Mesendoderm (in vitro differentiated cells): ENCODE measurements around the gene HMGN4.

Source experiments
- DNase-seq: peaks from one replicate; pipeline ENCODE4 v3.0.0; 2013
- H2AK5ac ChIP-seq: 2 replicates; pipeline ENCODE4 v1.6.1; 2013; ENCODE audit warnings: low read length, inconsistent platforms
- H2BK120ac ChIP-seq: 2 replicates; pipeline ENCODE4 v1.6.1; 2013; ENCODE audit warnings: low read depth, mild to moderate bottlenecking, low read length, moderate library complexity, mixed read lengths
- H2BK15ac ChIP-seq: replicated peaks from 2 replicates; pipeline ENCODE4 v1.6.1; 2013; ENCODE audit warnings: low read depth, mild to moderate bottlenecking, moderate library complexity
- H2BK5ac ChIP-seq: 2 replicates; pipeline ENCODE4 v1.6.1; 2013; ENCODE audit warnings: low read length, inconsistent platforms
- H3K18ac ChIP-seq: 2 replicates; pipeline ENCODE4 v1.6.1; 2013; ENCODE audit warnings: mild to moderate bottlenecking, low read length, mixed read lengths
- H3K23ac ChIP-seq: one replicate; pipeline ENCODE4 v1.6.1; 2013; ENCODE audit warnings: low read length
- H3K27ac ChIP-seq: 2 replicates; pipeline ENCODE4 v1.5.1; 2013; ENCODE audit warnings: low read depth, mild to moderate bottlenecking, inconsistent platforms, low read length, moderate library complexity
- H3K27me3 ChIP-seq: 2 replicates; pipeline ENCODE4 v1.6.1; 2013; ENCODE audit warnings: low read length, control low read depth, mild to moderate bottlenecking, inconsistent platforms; ENCODE audit not compliant: insufficient read depth, poor library complexity
- H3K36me3 ChIP-seq: 2 replicates; pipeline ENCODE4 v1.6.1; 2013; ENCODE audit warnings: low read length, inconsistent platforms; ENCODE audit not compliant: control insufficient read depth, insufficient read depth
- H3K4ac ChIP-seq: one replicate; pipeline ENCODE4 v1.6.1; 2013; ENCODE audit warnings: low read depth, mild to moderate bottlenecking, low read length, moderate library complexity
- H3K4me1 ChIP-seq: 2 replicates; pipeline ENCODE4 v1.6.1; 2013; ENCODE audit warnings: low read depth, low read length, inconsistent platforms; ENCODE audit not compliant: control insufficient read depth
- H3K4me2 ChIP-seq: 2 replicates; pipeline ENCODE4 v1.6.1; 2013; ENCODE audit warnings: low read length
- H3K4me3 ChIP-seq: 2 replicates; pipeline ENCODE4 v1.5.1; 2013; ENCODE audit warnings: mild to moderate bottlenecking, low read length
- H3K56ac ChIP-seq: one replicate; pipeline ENCODE4 v1.6.1; 2013; ENCODE audit warnings: low read length
- H3K79me1 ChIP-seq: 2 replicates; pipeline ENCODE4 v1.6.1; 2013; ENCODE audit warnings: low read length, inconsistent platforms
- H3K79me2 ChIP-seq: 2 replicates; pipeline ENCODE4 v1.6.1; 2013; ENCODE audit warnings: mild to moderate bottlenecking, low read length; ENCODE audit not compliant: control insufficient read depth, insufficient read depth
- H3K9ac ChIP-seq: 2 replicates; pipeline ENCODE4 v1.6.1; 2013; ENCODE audit warnings: low read length, inconsistent platforms
- H4K5ac ChIP-seq: one replicate; pipeline ENCODE4 v1.6.1; 2013; ENCODE audit warnings: low read length
- H4K8ac ChIP-seq: one replicate; pipeline ENCODE4 v1.6.1; 2013; ENCODE audit warnings: low read depth, mild to moderate bottlenecking, control low read depth, low read length, moderate library complexity
- WGBS: extraction: QIAGEN DNeasy Blood & Tissue Kit; methylation state at CpG from one replicate; pipeline ENCODE4 v1.1.7; 2013; ENCODE audit warnings: low lambda C conversion rate, missing lambda C conversion rate; ENCODE audit not compliant: insufficient coverage; ENCODE audit errors: extremely low coverage; 5-methylcytosine and 5-hydroxymethylcytosine counted together

Gene HMGN4

DNA sequence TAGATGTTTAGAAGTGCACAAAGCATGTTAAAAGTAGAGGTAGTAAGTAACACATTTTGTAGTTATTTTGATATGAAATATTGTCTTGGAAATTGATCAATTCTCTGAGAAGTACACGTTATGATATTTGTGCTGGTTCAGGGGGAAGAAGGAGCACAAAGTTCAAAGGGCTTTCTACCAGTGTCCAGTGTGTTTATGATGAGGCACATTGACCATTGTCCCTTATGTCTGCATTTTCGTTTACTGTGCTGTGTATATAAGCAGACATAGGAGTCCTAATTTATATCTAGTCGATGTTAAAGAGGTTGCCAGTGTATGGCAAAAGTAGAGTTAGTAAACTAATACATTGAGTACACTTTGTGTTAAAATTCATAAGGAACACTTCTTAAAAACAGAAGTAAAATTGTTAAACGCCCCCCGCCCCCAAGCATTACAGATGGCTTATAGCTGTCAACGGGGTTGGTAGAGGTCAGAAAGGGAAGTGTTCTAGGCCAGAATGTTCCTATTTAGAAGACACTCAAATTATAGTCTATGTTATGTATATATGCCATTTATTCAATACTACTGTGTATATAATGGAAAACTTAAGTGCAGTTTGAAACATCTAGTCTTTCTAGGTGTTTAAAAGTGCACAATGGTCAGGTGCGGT is 13.3 kb upstream of the HMGN4 start:
- no peak overlapping the region for H2BK5ac ChIP-seq
- no peak overlapping the region for H3K4ac ChIP-seq
- H3K23ac ChIP-seq, result no peak overlapping the region
- H4K8ac ChIP-seq, result no peak overlapping the region
- H3K79me1 ChIP-seq, result no peaks in the 10 kb centered on the region
- H3K4me3 ChIP-seq, result no peak overlapping the region
- H4K5ac ChIP-seq, result no peak overlapping the region
- H3K36me3 ChIP-seq, result no peaks in the 10 kb centered on the region
- no peaks in the 10 kb centered on the region for H3K4me1 ChIP-seq
- no peak overlapping the region for H2BK120ac ChIP-seq
- H3K27ac ChIP-seq, result no peak overlapping the region
- no peaks in the 10 kb centered on the region for H3K79me2 ChIP-seq
- DNase-seq, result no peak
- H3K9ac ChIP-seq, result no peak overlapping the region
- no peak overlapping the region for H3K56ac ChIP-seq
- H3K27me3 ChIP-seq, result no peaks in the 10 kb centered on the region
- no peak overlapping the region for H2BK15ac ChIP-seq
- WGBS, result no CpG with 5 or more reads among the region's 7 CpGs
- no peak overlapping the region for H3K4me2 ChIP-seq
- H2AK5ac ChIP-seq, result no peak overlapping the region
- H3K18ac ChIP-seq, result no peak overlapping the region

DNA sequence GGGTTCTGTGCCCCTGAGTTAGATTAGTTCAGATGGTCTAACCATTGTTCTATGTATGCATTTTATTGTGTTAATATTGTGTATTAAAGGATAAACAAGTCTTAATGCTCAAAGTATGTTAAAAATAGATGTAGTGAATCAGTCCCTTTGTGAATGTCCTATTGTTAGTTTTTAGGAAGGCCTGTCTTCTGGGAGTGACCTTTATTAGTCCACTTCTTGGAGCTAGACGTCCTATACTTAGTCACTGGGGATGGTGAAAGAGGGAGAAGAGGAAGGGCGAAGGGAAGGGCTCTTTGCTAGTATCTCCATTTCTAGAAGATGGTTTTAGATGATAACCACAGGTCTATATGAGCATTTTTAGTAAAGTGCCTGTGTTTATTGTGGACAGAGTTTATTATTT is 12.3 kb upstream of the HMGN4 start:
- Histone ChIP-seq H3K18ac (no peak overlapping the region), H3K23ac (no peak overlapping the region), H3K4me3 (no peak overlapping the region), H4K8ac (no peak overlapping the region), H2BK120ac (no peak overlapping the region), H4K5ac (no peak overlapping the region), H2AK5ac (no peak overlapping the region), H2BK15ac (no peak overlapping the region), H3K27ac (no peak overlapping the region), H3K79me1 (no peaks in the 10 kb centered on the region), H3K79me2 (no peaks in the 10 kb centered on the region), H3K9ac (no peak overlapping the region), H3K4me1 (no peaks in the 10 kb centered on the region), H3K56ac (no peak overlapping the region), H3K4ac (no peak overlapping the region), H2BK5ac (no peak overlapping the region), H3K36me3 (no peaks in the 10 kb centered on the region), H3K4me2 (no peak overlapping the region), H3K27me3 (no peaks in the 10 kb centered on the region)
- no peak for DNase-seq
- WGBS, result no CpG with 5 or more reads among the region's 2 CpGs

DNA sequence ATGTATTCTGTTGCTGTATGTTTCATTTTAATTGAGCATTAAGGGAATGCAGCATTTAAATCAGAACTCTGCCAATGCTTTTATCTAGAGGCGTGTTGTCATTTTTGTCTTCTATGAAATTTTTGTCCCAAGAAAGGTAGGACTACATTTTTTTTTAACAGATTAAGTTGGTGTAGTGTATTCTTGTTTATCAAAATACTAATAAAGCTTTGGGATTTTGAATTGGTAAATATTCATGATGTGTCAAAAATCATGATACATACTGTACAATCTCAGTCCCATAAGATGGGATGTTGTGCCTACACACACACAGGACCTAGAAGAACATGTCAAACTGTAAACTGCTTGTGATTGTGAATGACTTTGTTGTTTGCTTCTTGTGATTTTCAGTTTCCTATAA is 11.2 kb upstream of the HMGN4 start:
- H3K4me1 ChIP-seq, result no peaks in the 10 kb centered on the region
- no peak overlapping the region for H3K4me2 ChIP-seq
- no peaks in the 10 kb centered on the region for H3K36me3 ChIP-seq
- no peaks in the 10 kb centered on the region for H3K79me1 ChIP-seq
- H3K4ac ChIP-seq, result no peak overlapping the region
- H3K18ac ChIP-seq, result no peak overlapping the region
- H3K4me3 ChIP-seq, result no peak overlapping the region
- no peak overlapping the region for H2BK15ac ChIP-seq
- H4K5ac ChIP-seq, result no peak overlapping the region
- no peak overlapping the region for H3K9ac ChIP-seq
- DNase-seq, result no peak
- H2AK5ac ChIP-seq, result no peak overlapping the region
- no peak overlapping the region for H2BK120ac ChIP-seq
- no peaks in the 10 kb centered on the region for H3K79me2 ChIP-seq
- no peak overlapping the region for H4K8ac ChIP-seq
- no peak overlapping the region for H2BK5ac ChIP-seq
- no CpG with 5 or more reads among the region's 1 CpG for WGBS
- no peak overlapping the region for H3K23ac ChIP-seq
- H3K27me3 ChIP-seq, result no peaks in the 10 kb centered on the region
- H3K27ac ChIP-seq, result no peak overlapping the region
- H3K56ac ChIP-seq, result no peak overlapping the region

DNA sequence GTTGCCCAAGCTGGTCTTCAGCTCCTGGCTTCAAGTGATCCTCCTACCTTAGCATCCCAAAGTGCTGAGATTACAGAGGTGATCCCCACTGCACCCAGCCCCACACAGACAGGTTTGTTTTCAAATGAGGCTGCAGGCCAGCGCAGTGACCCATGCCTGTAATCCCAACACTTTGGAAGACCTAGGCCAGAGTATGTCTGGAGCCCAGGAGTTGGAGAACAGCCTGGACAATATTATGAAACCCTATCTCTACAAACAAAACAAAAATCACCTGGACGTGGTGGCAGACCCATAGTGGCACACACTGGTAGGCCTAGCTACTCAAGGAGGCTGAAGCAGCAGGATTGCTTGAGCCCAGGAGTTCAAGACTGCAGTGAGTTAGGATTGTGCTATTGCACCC is 8.0 kb upstream of the HMGN4 start:
- no peaks in the 10 kb centered on the region for H3K79me1 ChIP-seq
- H3K56ac ChIP-seq, result no peak overlapping the region
- H4K8ac ChIP-seq, result no peak overlapping the region
- H3K36me3 ChIP-seq, result no peaks in the 10 kb centered on the region
- H3K4ac ChIP-seq, result no peak overlapping the region
- DNase-seq, result no peak
- H2AK5ac ChIP-seq, result no peak overlapping the region
- no peak overlapping the region for H2BK15ac ChIP-seq
- H3K27ac ChIP-seq, result no peak overlapping the region
- no peak overlapping the region for H3K23ac ChIP-seq
- no peak overlapping the region for H2BK5ac ChIP-seq
- no peak overlapping the region for H2BK120ac ChIP-seq
- H3K9ac ChIP-seq, result no peak overlapping the region
- no peak overlapping the region for H3K18ac ChIP-seq
- no peak overlapping the region for H4K5ac ChIP-seq
- no peaks in the 10 kb centered on the region for H3K4me1 ChIP-seq
- no peaks in the 10 kb centered on the region for H3K27me3 ChIP-seq
- WGBS, result no CpG with 5 or more reads among the region's 2 CpGs
- no peak overlapping the region for H3K4me2 ChIP-seq
- no peak overlapping the region for H3K4me3 ChIP-seq
- no peaks in the 10 kb centered on the region for H3K79me2 ChIP-seq

DNA sequence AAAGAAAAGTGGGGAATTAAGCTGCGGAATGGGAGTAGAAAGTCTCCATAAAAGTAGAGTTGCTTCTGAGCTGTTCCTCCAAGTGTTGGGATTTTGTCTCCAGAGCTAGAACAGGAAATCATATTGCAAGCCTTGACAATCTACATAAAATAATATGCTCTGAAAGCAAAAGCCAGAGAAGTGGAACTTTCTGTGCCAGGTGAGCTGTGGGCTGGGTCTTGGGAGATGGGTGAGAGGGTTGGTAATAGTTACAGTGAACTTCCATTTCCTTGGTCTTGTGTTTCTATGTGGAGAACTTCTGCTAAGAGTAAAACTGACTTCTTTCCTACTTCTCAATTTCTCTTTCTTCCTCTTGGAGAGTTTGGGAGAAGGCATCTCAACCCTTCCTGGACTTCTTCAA is 6.3 kb upstream of the HMGN4 start:
- no peaks in the 10 kb centered on the region for H3K79me1 ChIP-seq
- H3K56ac ChIP-seq, result no peak overlapping the region
- H4K8ac ChIP-seq, result no peak overlapping the region
- no peak overlapping the region for H3K18ac ChIP-seq
- no peak overlapping the region for H3K4me2 ChIP-seq
- H3K27ac ChIP-seq, result no peak overlapping the region
- WGBS, result no CpG with 5 or more reads among the region's 1 CpG
- H3K27me3 ChIP-seq, result no peaks in the 10 kb centered on the region
- no peak overlapping the region for H3K4me3 ChIP-seq
- H2AK5ac ChIP-seq, result no peak overlapping the region
- no peak for DNase-seq
- no peaks in the 10 kb centered on the region for H3K79me2 ChIP-seq
- H3K4ac ChIP-seq, result no peak overlapping the region
- H2BK15ac ChIP-seq, result no peak overlapping the region
- H2BK5ac ChIP-seq, result no peak overlapping the region
- H4K5ac ChIP-seq, result no peak overlapping the region
- no peak overlapping the region for H3K23ac ChIP-seq
- no peak overlapping the region for H2BK120ac ChIP-seq
- no peak overlapping the region for H3K9ac ChIP-seq
- H3K4me1 ChIP-seq, result no peaks in the 10 kb centered on the region
- no peaks in the 10 kb centered on the region for H3K36me3 ChIP-seq
